T1000 (cell line): ENCODE measurements around the gene SYCE1.
"Not testable (repeated sequence)": the region's sequence is repeated elsewhere in the genome, so short reads cannot be mapped to it uniquely, and the experiment has no call there.

Experiments used
- DNase-seq: peaks from one replicate; lab custom pipeline; 2025; ENCODE audit warnings: mixed read lengths; lab: John Stamatoyannopoulos, UW

Gene SYCE1

GRCh38 chr10:133557381-133557780, 8.0 kb downstream of the SYCE1 start:
- no peak for DNase-seq

DNA sequence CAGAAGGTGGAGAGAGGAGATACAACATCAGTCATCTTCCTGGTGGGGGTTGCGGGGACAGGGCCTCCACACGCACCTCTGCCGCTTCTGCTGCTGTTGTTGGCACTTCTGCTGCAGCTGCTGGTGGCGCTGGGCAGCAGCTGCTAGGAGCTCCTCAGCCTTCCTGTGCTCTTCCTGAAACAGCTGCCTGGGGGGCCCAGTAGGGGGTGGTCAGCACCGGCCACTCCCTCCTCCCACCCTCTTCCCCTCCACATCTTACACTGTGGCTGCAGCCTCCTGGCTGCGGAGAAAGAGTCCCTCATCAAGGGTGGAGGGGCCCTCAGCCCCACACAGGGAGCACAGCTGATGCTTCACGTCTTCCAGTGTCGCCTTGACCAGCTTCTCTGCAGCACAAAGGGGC, 9.9 kb downstream of the SYCE1 start:
- DNase-seq, result no peak

GRCh38 chr10:133554600-133554999, 10.8 kb downstream of the SYCE1 start:
- DNase-seq, result no peak

GRCh38 chr10:133544506-133544905, 20.9 kb downstream of the SYCE1 start:
- DNase-seq, result no peak

- not testable (repeated sequence) for DNase-seq
These were observed 23.9 kb downstream of the SYCE1 start for GRCh38 chr10:133541441-133541975.

DNA sequence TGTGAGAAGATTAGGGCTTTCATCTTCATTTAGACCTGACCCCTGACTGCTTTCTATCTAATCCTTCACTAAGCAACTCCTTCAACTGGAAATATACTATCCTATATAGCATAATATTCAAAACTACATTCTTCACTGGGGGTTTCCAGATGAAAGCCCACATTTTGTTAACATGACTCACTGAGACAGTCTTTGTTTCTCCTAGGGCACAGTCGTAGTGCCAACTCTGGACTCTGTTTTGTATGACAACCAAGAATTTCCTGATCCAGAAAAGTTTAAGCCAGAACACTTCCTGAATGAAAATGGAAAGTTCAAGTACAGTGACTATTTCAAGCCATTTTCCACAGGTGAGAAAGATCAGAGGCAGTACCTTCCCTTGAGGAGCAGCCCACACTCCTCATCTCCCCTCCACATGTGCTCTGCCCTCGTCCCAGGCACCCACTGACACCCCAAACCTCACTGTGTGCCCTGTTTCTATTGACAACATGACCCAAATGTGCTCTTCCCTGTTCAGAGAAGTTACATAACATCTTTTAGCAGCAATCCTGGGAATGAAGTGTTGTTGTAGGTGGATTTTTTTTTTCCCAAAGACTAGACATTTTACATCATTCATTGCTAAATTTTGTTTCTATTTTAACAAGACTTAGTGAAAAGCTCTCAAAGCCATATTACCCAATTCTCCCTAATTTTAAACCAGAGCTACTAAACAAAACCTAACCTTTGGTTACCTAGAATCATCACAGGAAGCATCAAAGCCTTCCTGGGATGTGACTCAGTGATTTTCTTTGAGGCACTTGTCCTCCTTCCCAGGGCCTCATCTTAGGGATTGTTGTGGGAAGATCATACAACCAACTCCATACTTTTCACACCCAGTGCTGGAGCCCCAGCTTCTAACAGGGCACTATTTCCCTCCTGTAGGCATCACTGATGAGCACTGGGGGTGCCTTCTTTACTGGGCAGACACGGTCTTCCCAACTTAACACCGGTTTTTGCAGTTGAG, 27.5 kb downstream of the SYCE1 start:
- no peak for DNase-seq

DNA sequence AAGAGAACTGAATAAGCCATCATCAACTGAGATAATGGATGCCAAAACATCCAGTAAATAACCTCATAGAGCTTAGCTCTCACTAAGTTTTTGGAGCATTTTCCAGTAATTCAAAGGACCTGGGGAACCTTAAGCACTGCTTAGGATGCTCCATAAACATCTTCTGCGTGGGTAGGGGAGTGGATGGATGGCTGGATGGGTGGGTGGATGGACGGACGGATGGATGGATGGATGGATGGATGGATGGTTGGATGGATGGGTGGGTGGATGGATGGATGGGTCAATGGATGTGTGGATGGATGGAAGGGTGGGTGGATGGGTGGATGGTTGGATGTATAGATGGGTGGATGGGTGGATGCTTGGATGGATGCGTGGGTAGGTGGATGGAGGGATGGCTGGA, 29.2 kb downstream of the SYCE1 start:
- DNase-seq, result no peak

GRCh38 chr10:133534417-133534816, 31.0 kb downstream of the SYCE1 start:
- no peak for DNase-seq

GRCh38 chr10:133532871-133533270, 32.5 kb downstream of the SYCE1 start:
- no peak for DNase-seq

GRCh38 chr10:133530506-133530905, 34.9 kb downstream of the SYCE1 start:
- no peak for DNase-seq

DNA sequence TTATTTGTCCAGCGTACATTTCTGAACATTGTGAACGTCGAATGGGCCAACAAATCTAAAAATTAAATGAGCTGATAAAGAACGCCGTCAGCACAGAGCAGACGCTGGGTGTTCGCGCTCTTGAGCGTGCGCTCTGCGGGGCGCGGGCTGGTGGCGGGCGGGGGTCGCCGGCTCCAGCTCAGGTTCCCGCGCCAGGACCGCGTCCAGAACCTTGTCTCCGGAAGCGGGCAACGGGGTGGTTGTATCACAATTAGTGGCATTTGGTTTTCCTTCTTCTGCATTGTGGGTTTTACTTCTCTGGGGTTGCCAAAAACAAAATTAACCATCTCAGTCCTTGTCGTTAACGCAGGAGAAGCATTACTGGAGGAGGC, 35.8 kb downstream of the SYCE1 start:
- no peak for DNase-seq

GRCh38 chr10:133528845-133529575, 36.4 kb downstream of the SYCE1 start:
- DNase-seq, result no peak

DNA sequence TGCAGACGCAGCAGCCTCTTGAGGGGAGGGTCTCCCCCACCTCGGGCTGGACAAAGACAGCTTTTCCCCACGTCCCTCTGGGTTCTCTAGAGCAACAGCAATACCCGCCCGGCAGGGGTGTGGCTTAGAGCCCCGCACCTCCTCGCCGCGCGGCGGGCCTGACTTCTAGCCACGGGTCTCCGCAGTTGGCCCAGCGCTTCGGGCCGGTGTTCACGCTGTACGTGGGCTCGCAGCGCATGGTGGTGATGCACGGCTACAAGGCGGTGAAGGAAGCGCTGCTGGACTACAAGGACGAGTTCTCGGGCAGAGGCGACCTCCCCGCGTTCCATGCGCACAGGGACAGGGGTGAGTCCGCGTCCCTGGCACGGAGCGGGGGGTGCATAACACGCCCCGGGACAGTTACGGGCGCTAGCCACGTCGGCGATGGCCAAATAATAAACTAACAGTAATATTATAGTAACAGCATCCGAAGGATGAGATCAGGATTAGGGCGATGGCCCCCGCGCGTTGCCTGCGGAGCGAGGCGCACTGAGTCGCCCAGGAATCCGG, 37.0 kb downstream of the SYCE1 start:
- no peak for DNase-seq

DNA sequence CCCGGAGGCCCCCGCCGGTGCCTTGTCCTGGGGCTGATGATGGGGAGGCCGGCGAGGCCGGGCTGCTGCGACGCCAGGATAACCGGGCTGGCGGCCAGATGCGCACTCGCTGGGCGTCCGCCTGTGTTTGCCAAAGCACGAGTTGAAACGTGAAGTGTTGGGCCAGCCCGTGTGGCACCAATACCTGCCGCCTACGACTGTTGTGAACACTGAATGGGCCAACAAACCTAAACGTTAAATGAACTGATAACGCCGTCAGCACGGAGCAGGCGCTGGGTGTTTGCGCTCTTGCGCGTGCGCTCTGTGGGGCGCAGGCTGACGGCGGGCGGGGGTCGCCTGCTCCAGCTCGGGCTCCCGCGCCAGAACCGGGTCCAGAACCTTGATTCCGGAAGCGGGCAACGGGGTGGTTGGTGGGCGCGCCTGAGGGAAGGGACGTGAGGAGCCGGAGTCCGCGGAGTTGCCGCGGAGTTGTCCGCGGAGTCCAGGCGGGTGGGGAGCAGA, 37.6 kb downstream of the SYCE1 start:
- no peak for DNase-seq

- DNase-seq, result no peak
These were observed 38.3 kb downstream of the SYCE1 start, which contains the start of gene CYP2E1 for GRCh38 chr10:133526957-133527588. CYP2E1 (plus strand) TSS chr10:133527363; CDS start chr10:133527396, 33 bp downstream.

GRCh38 chr10:133525444-133525843, 39.9 kb downstream of the SYCE1 start:
- DNase-seq, result no peak

GRCh38 chr10:133523631-133524203, 41.7 kb downstream of the SYCE1 start:
- DNase-seq, result no peak

DNA sequence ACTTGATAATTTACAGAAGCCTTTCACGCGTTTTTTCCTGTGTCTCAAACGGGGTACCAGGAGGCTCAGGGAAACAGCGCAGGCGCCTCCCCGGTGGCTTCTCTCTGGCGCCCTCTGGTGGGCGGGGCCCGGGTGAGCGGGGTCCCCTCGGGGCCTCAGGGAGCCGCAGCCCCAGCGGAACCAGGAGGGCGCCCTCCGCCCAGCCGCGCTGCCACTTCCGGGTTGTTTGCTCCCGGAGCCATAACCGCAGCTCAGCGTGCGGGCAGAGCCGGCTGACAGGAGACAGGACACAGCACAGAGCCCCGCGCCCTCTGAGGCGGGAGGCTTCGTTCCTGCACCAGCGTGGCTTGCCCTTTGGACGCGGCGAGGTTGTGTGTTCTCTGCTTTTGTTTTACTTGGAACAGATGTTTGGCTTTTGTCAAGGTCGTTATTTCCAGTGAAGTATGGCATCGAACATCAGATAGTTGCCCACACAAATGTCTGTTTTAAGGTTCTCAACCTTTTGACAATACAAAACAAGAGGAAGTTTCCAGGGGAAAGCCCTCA, 45.1 kb downstream of the SYCE1 start:
- peak; percentile 85 for DNase-seq

DNA sequence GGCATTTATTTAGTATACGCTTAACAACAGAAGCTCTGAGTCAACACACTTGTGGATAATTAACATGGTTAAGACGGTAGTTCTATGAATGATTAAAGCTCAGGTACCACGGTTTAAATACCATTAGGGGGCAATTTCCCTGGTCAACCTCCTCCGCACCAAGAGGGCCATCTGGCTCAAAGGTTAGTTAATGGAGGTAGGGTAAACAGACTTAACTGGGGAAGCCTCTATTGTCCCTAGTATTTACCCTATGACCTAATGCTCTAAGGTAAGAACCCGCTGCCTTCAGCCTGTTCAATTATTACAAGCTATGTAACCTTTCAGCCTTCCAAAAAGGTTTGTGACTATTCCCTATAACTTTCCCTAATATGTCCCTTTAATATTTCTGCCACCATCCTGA, 46.9 kb downstream of the SYCE1 start:
- DNase-seq, result not testable (repeated sequence)

- DNase-seq, result no peak
These were observed 49.3 kb downstream of the SYCE1 start for GRCh38 chr10:133516057-133516456.

DNA sequence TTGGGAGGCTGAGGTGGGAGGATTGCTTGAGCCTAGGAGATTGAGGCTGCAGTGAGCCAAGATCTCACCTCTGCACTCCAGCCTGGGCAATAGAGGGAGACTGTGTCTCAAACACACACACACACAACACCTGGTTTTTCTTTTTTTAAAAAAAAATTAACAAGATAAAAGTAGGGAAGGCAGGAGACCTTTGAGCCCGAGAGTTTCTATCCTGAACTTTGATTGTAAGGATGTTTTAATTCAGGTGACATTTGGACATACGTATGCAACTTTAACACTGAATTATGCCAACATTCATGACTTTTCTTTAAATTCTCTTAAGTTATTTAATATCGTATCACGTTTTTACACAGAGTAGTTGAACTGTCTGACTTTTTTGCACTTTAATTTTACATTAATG, 49.9 kb downstream of the SYCE1 start:
- no peak for DNase-seq
